PC-3 (cell line): ENCODE data around the gene DMRT3. TPM values are rescaled to one million over a fixed set of nuclear protein-coding genes. Genes with fewer than 3 reads are reported as not detected.

Experiments
- ATAC-seq: fragments of 200-7000 bp; cut with Tn5 transposase; 2 replicates; pipeline ENCODE4 v1.9.1; 2020; ENCODE audit warnings: mild to moderate bottlenecking, moderate library complexity
- BruUV-seq: library from RNA; stranded (reverse); fragments of 400-500 nt; replicated peaks from 2 replicates; lab custom pipeline; 2021; lab: Mats Ljungman, UMichigan
- CTCF ChIA-PET: fragments of 300-600 bp; sonication (Branson Sonifier 250); formaldehyde crosslinking; loops from one replicate; lab custom pipeline; 2022; ENCODE audit warnings: antibody characterized with exemption; lab: Charles Lee
- POLR2A ChIA-PET: fragments of 300-600 bp; sonication (Branson Sonifier 250); formaldehyde crosslinking; loops from one replicate; lab custom pipeline; 2022; ENCODE audit warnings: antibody characterized with exemption; ENCODE audit not compliant: unreplicated experiment; lab: Charles Lee
- DNase-seq: peaks from one replicate; pipeline ENCODE4 v3.0.0-alpha.2; 2015
- H2AFZ ChIP-seq: fragments of 300-600 bp; sonication (generic); 2 replicates; pipeline ENCODE4 v1.6.0; 2016; ENCODE audit warnings: antibody characterized with exemption, low read length
- H3F3A ChIP-seq: fragments of 300-600 bp; sonication (generic); one replicate; pipeline ENCODE4 v1.6.0; 2017; ENCODE audit warnings: antibody characterized with exemption, low read length, control low read depth, mild to moderate bottlenecking; ENCODE audit not compliant: unreplicated experiment
- H3K27ac ChIP-seq: fragments of 300-600 bp; sonication (generic); 2 replicates; pipeline ENCODE4 v1.5.1; 2016; ENCODE audit warnings: mild to moderate bottlenecking, low read length
- H3K27me3 ChIP-seq: fragments of 300-600 bp; sonication (generic); 2 replicates; pipeline ENCODE4 v1.6.1; 2016; ENCODE audit warnings: low read length, mixed read lengths
- H3K36me3 ChIP-seq: fragments of 300-600 bp; sonication (generic); 2 replicates; pipeline ENCODE4 v1.6.1; 2016; ENCODE audit warnings: low read depth, mixed run types, low read length, mixed read lengths
- H3K4me1 ChIP-seq: fragments of 300-600 bp; sonication (generic); 2 replicates; pipeline ENCODE4 v1.5.1; 2016; ENCODE audit warnings: low read length; ENCODE audit not compliant: insufficient read depth
- H3K4me2 ChIP-seq: fragments of 300-600 bp; sonication (generic); 2 replicates; pipeline ENCODE4 v1.6.0; 2016; ENCODE audit warnings: low read length
- H3K4me3 ChIP-seq: fragments of 300-600 bp; sonication (generic); 2 replicates; pipeline ENCODE4 v1.5.1; 2016; ENCODE audit warnings: mild to moderate bottlenecking, low read length, mixed read lengths
- H3K79me2 ChIP-seq: fragments of 300-600 bp; sonication (generic); 2 replicates; pipeline ENCODE4 v1.6.1; 2017; ENCODE audit warnings: low read length, mixed read lengths
- H3K9ac ChIP-seq: fragments of 300-600 bp; sonication (generic); 2 replicates; pipeline ENCODE4 v1.6.0; 2016; ENCODE audit warnings: mild to moderate bottlenecking, low read length
- H3K9me2 ChIP-seq: fragments of 300-600 bp; sonication (generic); replicated peaks from 2 replicates; pipeline ENCODE4 v1.6.1; 2016; ENCODE audit warnings: mixed run types, low read length, mixed read lengths
- H3K9me3 ChIP-seq: fragments of 300-600 bp; sonication (generic); 2 replicates; pipeline ENCODE4 v1.6.1; 2016; ENCODE audit warnings: low read length, mixed read lengths
- H4K20me1 ChIP-seq: fragments of 300-600 bp; sonication (generic); 2 replicates; pipeline ENCODE4 v1.6.1; 2016; ENCODE audit warnings: low read length, mixed read lengths
- CTCF ChIP-seq: fragments of 300-600 bp; sonication (generic); conservative IDR thresholded peaks from 2 replicates; pipeline ENCODE4 v1.5.1; 2017; ENCODE audit warnings: antibody characterized with exemption, low read depth, mild to moderate bottlenecking, low read length
- EZH2 ChIP-seq: fragments of 300-600 bp; sonication (generic); IDR thresholded peaks from one replicate; pipeline ENCODE4 v1.6.1; 2017; ENCODE audit warnings: antibody characterized with exemption, mild to moderate bottlenecking, low read length; ENCODE audit not compliant: unreplicated experiment
- EZH2phosphoT487 ChIP-seq: fragments of 300-600 bp; sonication (generic); IDR thresholded peaks from 2 replicates; pipeline ENCODE4 v1.6.1; 2018; ENCODE audit warnings: mild to moderate bottlenecking, antibody characterized with exemption, low read length, borderline replicate concordance
- intact Hi-C: fragments of 100-400 bp; cut with micrococcal nuclease; formaldehyde crosslinking; loops from 2 replicates; pipeline ENCODE4 v1.9.0; 2023
- total RNA-seq: library from RNA; depleted of rRNA; stranded (reverse); fragments of >200 nt; gene quantifications from 2 replicates; pipeline ENCODE4 v1.2.3, GENCODE V29; 2014

DMRT3 gene
- total RNA-seq, 1 experiment from 2014 or later, result not detected

- CTCF ChIA-PET, result no interaction called here
- H3K9ac ChIP-seq, result no peak overlapping the region
- intact Hi-C loops, result no loop called here
- H3K36me3 ChIP-seq, result no peaks in the 10 kb centered on the region
- no peak for DNase-seq
- TF ChIP-seq EZH2phosphoT487 (no peak), CTCF (no peak), EZH2 (no peak)
- no peaks in the 10 kb centered on the region for H4K20me1 ChIP-seq
- ATAC-seq, result no peak
- POLR2A ChIA-PET, result no interaction called here
- no peaks in the 10 kb centered on the region for H3K27me3 ChIP-seq
- no peaks in the 10 kb centered on the region for H3K9me3 ChIP-seq
- no peak overlapping the region for H3K4me2 ChIP-seq
- H3F3A ChIP-seq, result no peaks in the 10 kb centered on the region
- no peaks in the 10 kb centered on the region for H3K9me2 ChIP-seq
- no peaks in the 10 kb centered on the region for H3K79me2 ChIP-seq
- no peak overlapping the region for H3K4me3 ChIP-seq
- H3K27ac ChIP-seq, result no peak overlapping the region
- no peak overlapping the region for H2AFZ ChIP-seq
- no peaks in the 10 kb centered on the region for H3K4me1 ChIP-seq
- BruUV-seq, result no TSS peak
These were observed 36.6 kb downstream of the DMRT3 start for GRCh38 chr9:1013021-1013420.

GRCh38 chr9:1014225-1014624 is 37.8 kb downstream of the DMRT3 start:
- Histone ChIP-seq H3K9me2 (no peaks in the 10 kb centered on the region), H3K9ac (no peak overlapping the region), H3K9me3 (no peaks in the 10 kb centered on the region), H3F3A (no peaks in the 10 kb centered on the region), H3K36me3 (no peaks in the 10 kb centered on the region), H3K27me3 (no peaks in the 10 kb centered on the region), H3K79me2 (no peaks in the 10 kb centered on the region), H4K20me1 (no peaks in the 10 kb centered on the region), H2AFZ (no peak overlapping the region), H3K4me3 (no peak overlapping the region), H3K27ac (no peak overlapping the region), H3K4me1 (no peaks in the 10 kb centered on the region), H3K4me2 (no peak overlapping the region)
- intact Hi-C loops, result no loop called here
- DNase-seq (no peak), ATAC-seq (no peak)
- POLR2A ChIA-PET, result no interaction called here
- BruUV-seq, result no TSS peak
- TF ChIP-seq CTCF (no peak), EZH2phosphoT487 (no peak)
- CTCF ChIA-PET, result no interaction called here

- intact Hi-C loops, result no loop called here
- BruUV-seq, result no TSS peak
- Histone ChIP-seq H3K27ac (no peak overlapping the region), H3K36me3 (no peaks in the 10 kb centered on the region), H3K4me1 (no peaks in the 10 kb centered on the region), H4K20me1 (no peaks in the 10 kb centered on the region), H3F3A (no peaks in the 10 kb centered on the region), H3K9me3 (no peaks in the 10 kb centered on the region), H3K4me3 (no peak overlapping the region), H3K27me3 (no peaks in the 10 kb centered on the region), H2AFZ (no peak overlapping the region), H3K4me2 (no peak overlapping the region), H3K79me2 (no peaks in the 10 kb centered on the region), H3K9ac (no peak overlapping the region), H3K9me2 (no peaks in the 10 kb centered on the region)
- DNase-seq (no peak), ATAC-seq (no peak)
- no peak for TF ChIP-seq EZH2phosphoT487
- TF ChIP-seq EZH2, result no peak
- no peak for TF ChIP-seq CTCF
- CTCF ChIA-PET, result no interaction called here
- POLR2A ChIA-PET, result no interaction called here
These were observed 38.2 kb downstream of the DMRT3 start for GRCh38 chr9:1014640-1015039.
